Measurements from ENCODE around the gene RADIL. TPM values are rescaled to one million over a fixed set of nuclear protein-coding genes. Genes with fewer than 3 reads are reported as not detected.

The RADIL gene
- total RNA-seq, 2 experiments from 2014 or later, result 0.37 to 0.84 TPM

DNA sequence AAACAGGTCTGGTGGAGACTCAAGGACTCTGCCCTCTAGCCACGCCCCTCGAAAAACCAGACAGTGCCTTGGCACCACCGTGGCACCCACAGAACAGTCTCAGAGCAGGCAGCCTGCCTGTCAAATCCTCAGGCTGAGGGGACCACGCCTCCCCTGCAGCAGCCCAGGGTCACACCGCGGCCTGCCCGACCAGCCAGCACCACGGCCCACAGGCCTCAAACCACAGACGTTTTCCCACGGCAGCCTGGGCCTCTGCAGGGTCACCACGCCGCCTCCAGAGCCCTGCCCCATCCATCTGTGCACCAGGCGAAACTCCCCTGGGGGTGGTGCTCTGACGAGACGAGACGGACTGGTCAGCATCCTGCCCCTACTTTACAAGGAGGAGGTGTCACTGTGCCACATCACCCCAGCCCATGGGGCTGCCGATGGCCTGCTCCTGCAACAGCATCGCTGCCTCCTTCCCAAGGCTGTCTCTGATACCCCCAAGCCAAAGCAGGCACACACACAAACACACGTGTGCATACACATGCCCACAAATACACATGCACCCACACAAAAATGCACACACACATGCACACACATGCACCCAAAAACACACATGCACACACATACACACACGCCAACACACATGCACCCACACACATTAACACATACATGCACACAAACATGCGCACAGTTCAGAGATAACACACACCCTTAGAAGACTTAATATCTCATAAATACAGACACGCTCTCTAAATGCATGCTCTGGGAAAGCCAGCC is 46.3 kb downstream of the RADIL start:
- Mint-ChIP-seq H3K9me3 (no peaks in the 10 kb centered on the region), H3K36me3 (ENCODE audit: low read depth) (no peaks in the 10 kb centered on the region), H3K27ac (no peak overlapping the region), H3K4me1 (no peaks in the 10 kb centered on the region), H3K4me3 (no peak overlapping the region), H3K27me3 (no peaks in the 10 kb centered on the region)
- CTCF ChIA-PET, result no interaction called here
- no peak for DNase-seq
- POLR2A ChIA-PET, result no interaction called here

DNA sequence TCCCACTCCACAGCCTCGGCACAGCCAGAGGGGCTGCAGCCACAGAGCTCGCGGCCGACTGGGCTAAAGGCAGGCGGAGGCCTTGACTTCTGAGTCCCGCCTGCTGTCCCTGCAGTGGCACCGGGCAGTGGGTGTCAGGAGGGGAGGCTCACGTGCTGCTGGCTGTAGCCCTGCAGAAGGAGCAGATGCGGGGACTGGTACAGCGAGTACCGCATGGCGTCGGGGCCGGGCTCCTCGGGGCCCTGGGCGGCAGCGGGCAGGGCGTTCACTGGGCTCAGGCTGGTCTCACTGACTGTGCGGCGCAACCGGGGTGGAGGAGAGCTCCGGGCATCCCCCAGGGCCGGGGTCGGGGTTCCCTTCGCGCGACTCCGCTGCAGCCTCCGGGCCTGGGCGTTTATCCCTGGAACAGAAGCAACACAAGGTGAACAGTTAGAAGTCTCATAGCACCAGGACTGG is 47.3 kb downstream of the RADIL start:
- no peaks in the 10 kb centered on the region for H3K27me3 Mint-ChIP-seq
- no peak for DNase-seq
- ChIA-PET POLR2A (no interaction called here), CTCF (no interaction called here)
- no peak overlapping the region for H3K4me3 Mint-ChIP-seq
- H3K4me1 Mint-ChIP-seq, result no peaks in the 10 kb centered on the region
- H3K9me3 Mint-ChIP-seq, result no peaks in the 10 kb centered on the region
- H3K27ac Mint-ChIP-seq, result no peak overlapping the region
- H3K36me3 Mint-ChIP-seq (ENCODE audit: low read depth), result no peaks in the 10 kb centered on the region

- H3K27me3 Mint-ChIP-seq, result no peaks in the 10 kb centered on the region
- no peak for DNase-seq
- H3K27ac Mint-ChIP-seq, result no peak overlapping the region
- no peaks in the 10 kb centered on the region for H3K36me3 Mint-ChIP-seq (ENCODE audit: low read depth)
- ChIA-PET CTCF (no interaction called here), POLR2A (no interaction called here)
- H3K9me3 Mint-ChIP-seq, result no peaks in the 10 kb centered on the region
- no peak overlapping the region for H3K4me3 Mint-ChIP-seq
- H3K4me1 Mint-ChIP-seq, result no peaks in the 10 kb centered on the region
These were observed 47.9 kb downstream of the RADIL start for GRCh38 chr7:4835398-4836205.

DNA sequence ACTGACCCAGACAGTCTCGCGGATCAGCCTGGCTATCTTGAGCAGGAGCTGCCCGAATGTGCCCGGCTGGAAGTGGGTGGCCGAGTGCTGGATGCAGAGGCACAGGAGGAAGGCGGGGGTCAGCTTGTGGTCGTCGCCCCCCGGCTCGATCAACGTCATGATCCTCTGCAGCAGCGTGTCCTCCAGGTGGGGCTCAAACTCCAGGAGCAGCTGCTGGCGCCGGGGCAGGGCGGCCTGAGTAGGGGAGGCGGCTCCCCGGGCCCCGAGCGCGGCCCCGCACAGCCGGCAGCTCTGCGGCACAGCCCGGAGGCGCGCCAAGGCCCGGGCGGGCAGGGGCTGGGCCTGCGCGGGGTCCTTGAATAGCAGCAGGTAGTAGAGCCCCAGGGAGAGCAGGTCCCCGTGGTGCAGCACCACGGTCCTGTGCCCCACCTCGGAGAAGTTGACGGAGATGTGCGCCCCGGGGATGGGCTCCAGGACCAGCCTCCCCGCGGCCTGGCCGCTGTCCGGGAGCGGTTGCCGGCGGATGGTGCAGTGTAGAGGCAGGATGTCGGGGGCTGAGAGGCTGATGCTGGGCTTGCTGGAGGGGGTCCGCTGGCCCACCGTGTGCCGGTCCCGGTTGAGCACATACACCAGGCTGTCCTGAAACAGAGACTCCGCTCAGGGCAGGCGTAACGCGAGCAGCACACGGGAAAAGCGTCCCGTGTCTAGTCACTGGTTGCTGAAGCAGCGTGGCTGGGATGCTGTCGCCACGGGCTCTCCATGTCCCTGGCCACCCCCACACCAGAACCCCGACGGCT is 48.7 kb downstream of the RADIL start:
- no peak overlapping the region for H3K4me3 Mint-ChIP-seq
- ChIA-PET CTCF (no interaction called here), POLR2A (no interaction called here)
- H3K27ac Mint-ChIP-seq, result no peak overlapping the region
- H3K36me3 Mint-ChIP-seq (ENCODE audit: low read depth), result no peaks in the 10 kb centered on the region
- DNase-seq, result no peak
- H3K27me3 Mint-ChIP-seq, result no peaks in the 10 kb centered on the region
- H3K4me1 Mint-ChIP-seq, result peaks cover 2% of the 10 kb centered on the region
- H3K9me3 Mint-ChIP-seq, result no peaks in the 10 kb centered on the region

DNA sequence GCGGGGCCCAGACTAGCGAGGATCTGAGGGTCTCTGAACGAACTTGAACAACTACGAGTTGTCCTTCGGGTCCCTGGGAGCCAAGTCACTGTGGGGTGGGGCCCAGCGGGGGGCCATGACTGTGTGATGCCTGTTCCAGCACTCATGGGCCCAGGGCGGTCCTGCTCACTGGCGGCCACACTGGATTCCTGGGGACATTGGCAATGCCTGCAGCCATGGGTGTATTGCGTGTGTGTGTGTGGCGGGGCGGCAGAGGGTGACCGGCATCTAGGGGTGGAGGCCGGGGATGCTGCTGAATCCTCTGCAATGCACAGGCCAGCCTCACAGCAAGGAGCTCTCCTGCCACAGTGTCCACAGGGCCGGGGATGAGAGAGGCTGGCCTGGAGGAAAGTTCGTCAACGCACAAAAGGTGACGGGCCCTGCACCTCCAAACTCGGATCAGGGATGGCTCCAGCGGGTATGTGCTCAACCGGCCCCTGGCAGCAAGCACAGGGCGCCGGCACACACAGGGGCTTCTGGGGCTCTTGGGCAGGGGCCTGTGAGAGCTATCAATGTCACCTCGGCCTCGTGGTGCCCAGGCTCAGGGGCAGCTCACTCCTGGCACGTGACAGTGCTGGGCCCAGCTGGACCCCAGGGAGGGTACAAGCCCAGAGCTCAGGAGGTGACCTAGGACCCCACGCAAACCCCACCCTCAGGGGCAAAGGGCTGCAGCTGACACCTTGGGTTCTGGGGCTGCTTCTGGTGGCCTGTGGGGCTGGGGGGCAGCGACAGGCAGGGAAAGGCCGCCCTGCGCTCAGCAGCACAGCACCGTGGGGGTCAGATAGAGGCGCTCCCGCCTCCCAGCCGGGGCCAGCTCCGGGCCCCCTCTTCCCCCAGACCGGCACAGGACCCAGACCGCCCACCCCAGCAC is 49.6 kb downstream of the RADIL start:
- Mint-ChIP-seq H3K4me3 (no peak overlapping the region), H3K4me1 (peaks cover 2% of the 10 kb centered on the region), H3K27ac (no peak overlapping the region), H3K9me3 (no peaks in the 10 kb centered on the region), H3K36me3 (ENCODE audit: low read depth) (no peaks in the 10 kb centered on the region), H3K27me3 (no peaks in the 10 kb centered on the region)
- ChIA-PET POLR2A (no interaction called here), CTCF (no interaction called here)
- no peak for DNase-seq

DNA sequence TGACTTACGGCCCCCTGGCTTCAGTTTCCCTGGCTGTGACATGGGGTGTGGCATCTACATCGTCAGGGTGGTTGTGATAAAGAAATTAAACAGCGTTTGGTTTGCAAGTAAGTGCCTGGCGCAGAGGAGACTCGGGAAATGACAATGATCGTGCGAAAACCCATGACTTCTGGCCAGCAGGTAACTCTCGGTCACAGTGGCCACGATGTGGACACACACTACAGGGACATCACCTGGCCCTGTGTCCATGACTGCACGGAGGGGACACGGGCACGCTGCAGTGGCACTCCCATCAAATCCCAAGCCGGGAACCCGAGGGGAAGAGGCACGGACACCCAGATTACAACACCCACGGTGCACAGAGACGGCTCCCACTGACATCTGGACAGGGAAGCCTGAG is 50.3 kb downstream of the RADIL start:
- Mint-ChIP-seq H3K4me3 (no peak overlapping the region), H3K36me3 (ENCODE audit: low read depth) (no peaks in the 10 kb centered on the region), H3K9me3 (no peaks in the 10 kb centered on the region), H3K27ac (no peak overlapping the region), H3K4me1 (peaks cover 2% of the 10 kb centered on the region), H3K27me3 (no peaks in the 10 kb centered on the region)
- ChIA-PET CTCF (no interaction called here), POLR2A (no interaction called here)
- DNase-seq, result no peak

DNA sequence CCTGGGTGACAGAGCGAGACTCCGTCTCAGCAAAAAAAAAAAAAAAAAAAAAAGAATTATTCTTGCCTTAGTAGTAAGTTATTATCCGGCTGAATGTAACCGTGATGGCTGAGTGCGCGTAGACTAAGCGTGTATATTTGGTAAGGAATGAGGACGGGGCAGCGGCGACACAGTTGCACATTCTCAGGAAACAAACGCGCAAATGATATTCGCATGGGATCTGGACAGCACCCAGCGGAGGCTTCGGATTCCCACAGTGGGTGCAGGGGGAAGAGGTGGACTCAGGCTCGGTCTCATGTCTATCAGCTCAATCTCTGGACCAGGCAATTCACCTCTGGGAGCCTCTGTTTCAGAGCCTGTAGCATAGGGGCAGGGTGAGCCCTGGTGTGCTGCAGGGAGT is 50.8 kb downstream of the RADIL start:
- CTCF ChIA-PET, result no interaction called here
- POLR2A ChIA-PET, result no interaction called here
- Mint-ChIP-seq H3K4me1 (peaks cover 2% of the 10 kb centered on the region), H3K27me3 (no peaks in the 10 kb centered on the region), H3K36me3 (ENCODE audit: low read depth) (no peaks in the 10 kb centered on the region), H3K27ac (no peak overlapping the region), H3K9me3 (no peaks in the 10 kb centered on the region), H3K4me3 (no peak overlapping the region)
- no peak for DNase-seq

DNA sequence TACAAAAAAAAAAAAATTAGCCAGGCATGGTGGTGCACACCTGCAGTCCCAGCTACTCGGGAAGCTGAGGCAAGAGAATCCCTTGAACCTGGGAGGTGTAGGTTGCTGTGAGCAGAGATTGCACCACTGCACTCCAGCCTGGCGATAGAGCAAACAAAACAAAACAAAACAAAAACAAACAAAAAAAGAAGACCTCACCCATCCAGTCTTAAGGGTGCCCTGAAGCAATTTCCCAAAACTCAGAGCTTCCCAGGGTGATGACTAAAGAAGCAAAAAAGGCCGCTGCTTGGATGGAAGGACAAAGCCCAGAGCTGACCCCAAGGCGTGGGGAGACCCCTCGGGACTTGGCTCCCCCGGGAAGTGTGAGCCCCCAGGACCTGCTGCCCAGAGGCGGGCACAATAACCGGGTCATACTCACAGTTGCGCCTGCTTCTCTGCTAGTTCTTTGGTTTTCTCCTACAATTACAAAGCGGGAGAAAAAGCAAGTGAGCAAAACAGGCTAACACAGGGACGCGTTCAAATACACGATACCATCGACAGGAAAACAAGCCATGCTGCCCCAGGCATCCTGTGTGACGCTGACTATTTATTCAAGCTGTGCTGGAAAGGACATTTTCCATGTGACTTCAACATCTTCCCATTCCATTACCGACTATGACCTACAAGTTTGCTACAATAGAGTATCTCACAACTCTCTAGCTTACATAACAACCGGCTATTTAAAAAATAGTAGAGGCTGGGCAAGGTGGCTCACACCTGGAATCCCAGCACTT is 51.6 kb downstream of the RADIL start:
- Mint-ChIP-seq H3K36me3 (ENCODE audit: low read depth) (no peaks in the 10 kb centered on the region), H3K4me3 (no peak overlapping the region), H3K9me3 (no peaks in the 10 kb centered on the region), H3K4me1 (peaks cover 2% of the 10 kb centered on the region), H3K27ac (no peak overlapping the region), H3K27me3 (no peaks in the 10 kb centered on the region)
- CTCF ChIA-PET, result interaction anchor here (0.6 to 1.0 kb wide), 3 partner anchors 34 to 1528 kb away, joined by 3 to 4 read pairs (median 3); no protein-coding TSS in a partner anchor
- no peak for DNase-seq
- POLR2A ChIA-PET, result no interaction called here

DNA sequence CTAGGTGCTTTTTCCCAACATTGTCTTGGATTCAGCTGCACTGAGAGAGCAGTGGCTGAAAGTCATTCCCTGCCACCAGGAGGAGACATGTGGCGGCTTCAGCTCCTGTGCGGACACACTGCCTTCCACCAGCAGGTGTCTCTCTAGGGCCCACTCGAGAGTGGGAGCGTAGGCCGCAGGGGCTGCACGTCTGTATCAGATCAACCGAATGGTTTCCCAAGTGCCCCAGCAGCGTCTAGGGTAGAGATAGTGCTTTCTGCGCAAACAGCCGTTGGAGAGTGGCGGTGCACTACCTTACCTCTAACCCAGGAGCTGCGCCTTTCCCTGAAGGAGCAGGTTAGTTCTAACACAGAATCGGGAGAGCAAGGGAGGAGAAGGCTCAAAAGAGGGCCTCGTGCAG is 53.3 kb downstream of the RADIL start:
- peak; percentile 68 for DNase-seq
- Mint-ChIP-seq H3K27ac (peak overlapping the region; percentile 0), H3K36me3 (ENCODE audit: low read depth) (no peaks in the 10 kb centered on the region), H3K4me1 (peaks cover 2% of the 10 kb centered on the region), H3K4me3 (no peak overlapping the region), H3K9me3 (no peaks in the 10 kb centered on the region), H3K27me3 (no peaks in the 10 kb centered on the region)
- CTCF ChIA-PET, result interaction anchor here (0.6 to 1.9 kb wide), 7 partner anchors 13 to 259 kb away, joined by 3 to 5 read pairs (median 3); no protein-coding TSS in a partner anchor
- POLR2A ChIA-PET, result no interaction called here

GRCh38 chr7:4828720-4829383 is 54.7 kb downstream of the RADIL start:
- Mint-ChIP-seq H3K4me3 (no peak overlapping the region), H3K27me3 (no peaks in the 10 kb centered on the region), H3K36me3 (ENCODE audit: low read depth) (no peaks in the 10 kb centered on the region), H3K27ac (no peak overlapping the region), H3K9me3 (no peaks in the 10 kb centered on the region), H3K4me1 (peaks cover 2% of the 10 kb centered on the region)
- ChIA-PET CTCF (interaction anchor here (1.0 to 1.9 kb wide), 3 partner anchors 12 to 256 kb away, joined by 4 to 5 read pairs (median 4); no protein-coding TSS in a partner anchor), POLR2A (no interaction called here)
- no peak for DNase-seq

- Mint-ChIP-seq H3K27ac (no peak overlapping the region), H3K4me3 (no peak overlapping the region)
- CTCF ChIA-PET, result interaction anchor here (0.7 kb wide), 1 partner anchor 1568 kb away, joined by 4 read pairs; no protein-coding TSS in a partner anchor
These were observed 58.4 kb downstream of the RADIL start for GRCh38 chr7:4825081-4825480.

More at GRCh38 chr7:4825081-4825480, 58.4 kb downstream of the RADIL start:
- no peaks in the 10 kb centered on the region for H3K36me3 Mint-ChIP-seq (ENCODE audit: low read depth)
- H3K9me3 Mint-ChIP-seq, result no peaks in the 10 kb centered on the region
- POLR2A ChIA-PET, result no interaction called here
- no peaks in the 10 kb centered on the region for H3K4me1 Mint-ChIP-seq
- H3K27me3 Mint-ChIP-seq, result no peaks in the 10 kb centered on the region
- DNase-seq, result no peak
